RPMI7951 (cell line): ENCODE data around the gene DPYSL3. TPM values are rescaled to one million over a fixed set of nuclear protein-coding genes. Genes with fewer than 3 reads are reported as not detected.

Experiments
- DNase-seq: peaks from one replicate; pipeline ENCODE4 v3.0.0-alpha.2; 2012; ENCODE audit warnings: low read depth
- total RNA-seq: library from RNA; depleted of rRNA; stranded (reverse); fragments of >200 nt; shearing (Covaris generic); gene quantifications from 2 replicates; pipeline ENCODE4 v1.2.3, GENCODE V29; 2014

DPYSL3 gene
- total RNA-seq, 1 experiment from 2014 or later, result 191 TPM

GRCh38 chr5:147512659-147513379 is 3.0 kb upstream of the DPYSL3 start:
- no peak for DNase-seq

GRCh38 chr5:147510885-147511284 is 1.0 kb upstream of the DPYSL3 start:
- DNase-seq, result no peak

GRCh38 chr5:147509041-147509709 is 693 bp downstream of the DPYSL3 start:
- peak; percentile 40 for DNase-seq

GRCh38 chr5:147508711-147509040 is 1.2 kb downstream of the DPYSL3 start:
- DNase-seq, result no peak

- peak; percentile 62 for DNase-seq
Observed at GRCh38 chr5:147507480-147508126, 2.3 kb downstream of the DPYSL3 start.

- DNase-seq, result no peak
Observed at GRCh38 chr5:147504535-147504934, 5.3 kb downstream of the DPYSL3 start.

GRCh38 chr5:147504011-147504410 is 5.9 kb downstream of the DPYSL3 start:
- peak; percentile 39 for DNase-seq

- DNase-seq, result no peak
Observed at GRCh38 chr5:147490989-147491388, 18.9 kb downstream of the DPYSL3 start.

- DNase-seq, result no peak
Observed at GRCh38 chr5:147487031-147487750, 22.7 kb downstream of the DPYSL3 start.

- DNase-seq, result no peak
Observed at GRCh38 chr5:147485814-147486213, 24.1 kb downstream of the DPYSL3 start.

- DNase-seq, result peak; percentile 52
Observed at GRCh38 chr5:147485046-147485445, 24.8 kb downstream of the DPYSL3 start.

GRCh38 chr5:147484708-147485020 is 25.2 kb downstream of the DPYSL3 start:
- DNase-seq, result no peak

GRCh38 chr5:147483961-147484707 is 25.7 kb downstream of the DPYSL3 start:
- peak; percentile 99 for DNase-seq

- no peak for DNase-seq
Observed at GRCh38 chr5:147483188-147483790, 26.6 kb downstream of the DPYSL3 start.

- DNase-seq, result no peak
Observed at GRCh38 chr5:147482706-147483180, 27.1 kb downstream of the DPYSL3 start.

- DNase-seq, result peak; percentile 28
Observed at GRCh38 chr5:147481874-147482705, 27.8 kb downstream of the DPYSL3 start.

- peak; percentile 76 for DNase-seq
Observed at GRCh38 chr5:147481376-147481775, 28.5 kb downstream of the DPYSL3 start.

GRCh38 chr5:147479949-147480348 is 29.9 kb downstream of the DPYSL3 start:
- DNase-seq, result peak; percentile 44

GRCh38 chr5:147479444-147479843 is 30.4 kb downstream of the DPYSL3 start:
- peak; percentile 60 for DNase-seq

- no peak for DNase-seq
Observed at GRCh38 chr5:147474140-147474539, 35.7 kb downstream of the DPYSL3 start.
